Heart left ventricle (tissue), 16 donors: ENCODE measurements around the gene AAMP. TPM values are rescaled to one million over a fixed set of nuclear protein-coding genes. Genes with fewer than 3 reads are reported as not detected.
A peak's percentile ranks its signal among the peaks of the same experiment; 100 is the strongest.

Source experiments
- ATAC-seq, 4 donors: fragments of 200-7000 bp; cut with Tn5 transposase; one replicate each; pipeline ENCODE4 v1.9.1; 2020 to 2022; ENCODE audit warnings: moderate library complexity in 4 of 4, mild to moderate bottlenecking in 3 of 4, moderate number of reproducible peaks in 1 of 4
- DNase-seq, 5 donors: peaks; one replicate each; pipeline ENCODE4 v3.0.0-alpha.2; 2020
- H3K27ac ChIP-seq, 12 donors: fragments of 200-600 bp; sonication (generic) in 4 of 12; one replicate each; pipeline versions ENCODE4 v1.5.0 to v1.8.0; 2016 to 2022; ENCODE audit warnings: mild to moderate bottlenecking in 2 of 12
- H3K27me3 ChIP-seq, 9 donors: fragments of 200-600 bp; sonication (generic) in 2 of 9; one replicate each; pipeline versions ENCODE4 v1.5.1 to v1.8.0; 2016 to 2022; ENCODE audit warnings: mild to moderate bottlenecking in 3 of 9
- H3K36me3 ChIP-seq, 9 donors: fragments of 200-600 bp; sonication (generic) in 2 of 9; one replicate each; pipeline versions ENCODE4 v1.5.0 to v1.8.0; 2018 to 2022; ENCODE audit warnings: mild to moderate bottlenecking in 2 of 9
- H3K4me1 ChIP-seq, 12 donors: fragments of 200-600 bp; sonication (generic) in 4 of 12; one replicate each; pipeline versions ENCODE4 v1.5.0 to v1.8.0; 2016 to 2022; ENCODE audit warnings: mild to moderate bottlenecking in 3 of 12
- H3K4me3 ChIP-seq, 12 donors: fragments of 200-600 bp; sonication (generic) in 4 of 12; one replicate each; pipeline versions ENCODE4 v1.5.0 to v1.8.0; 2017 to 2022; ENCODE audit warnings: mild to moderate bottlenecking in 9 of 12, moderate library complexity in 4 of 12
- H3K9me3 ChIP-seq, 12 donors: fragments of 200-600 bp; sonication (generic) in 4 of 12; one replicate each; pipeline versions ENCODE4 v1.5.0 to v1.8.0; 2016 to 2022; ENCODE audit warnings: mild to moderate bottlenecking in 1 of 12
- CTCF ChIP-seq, 12 donors: fragments of 200-600 bp; sonication (generic) in 4 of 12; IDR thresholded peaks; one replicate each; pipeline versions ENCODE4 v1.5.0 to v1.8.0; 2018 to 2022; ENCODE audit warnings: antibody characterized with exemption in 12 of 12, mild to moderate bottlenecking in 5 of 12
- POLR2A ChIP-seq, 2 donors: fragments of 450-650 bp; IDR thresholded peaks; one replicate each; pipeline ENCODE4 v1.6.1; 2017; ENCODE audit warnings: antibody characterized with exemption in 2 of 2, mild to moderate bottlenecking in 2 of 2, moderate library complexity in 2 of 2
- WGBS, 4 donors: extraction: QIAGEN DNeasy Blood & Tissue Kit in 2 of 4; methylation state at CpG; one replicate each; pipeline versions ENCODE4 v1.1.5 to v1.1.7; 2013 to 2018; 5-methylcytosine and 5-hydroxymethylcytosine counted together
- intact Hi-C, 10 donors: fragments of 100-400 bp; cut with DNase I; formaldehyde crosslinking; loops; one replicate each; pipeline versions ENCODE4 v1.11.1 to v1.14.2; 2022
- polyA plus RNA-seq, 2 donors: library from polyadenylated mRNA; stranded (reverse); fragments of 200-250 nt; gene quantifications; one replicate each; pipeline ENCODE4 v1.2.3, GENCODE V29; 2013
- total RNA-seq, 9 donors: library from RNA; depleted of rRNA in 2 of 9; stranded (reverse); fragments of >200 nt in 2 of 9; fragmentation: NEBNext Ultra II Directional in 3 of 9; extraction: Animal tissue kit (Norgen Biotek cat#: 25700) in 3 of 9; gene quantifications; one replicate each; pipeline versions ENCODE4 v1.1.0 to v1.2.4, GENCODE V29; 2016 to 2023
- donor health status: ischemic (EF 13 %, LVEDD 7.1; RV severe dilation, severe dysfunction).
- donor health status: healthy with polysubstance abuse.
- donor health status: DM: no; HTN: yes; CAD: no.
- donor health status: DM: no; HTN: no; CAD: no.
- donor health status: ischemic (EF 25% LVEDD 6.9; RV normal size, moderate dysfunction).
- donor health status: ischemic (EF 25% LVEDD 5.7; RV mildly dilated, moderate dysfunction).
- donor health status: healthy.
- donor health status: DM: yes; HTN: yes; CAD: no.
- donor health status: ischemic (EF 35%, LVEDD 5.7; RV mildly dilated, moderate dysfunction).
- donor health status: nonischemic (EF 11% LVEDD 7.7; RV severe dilation, severe dysfunction).
- donor health status: DM: yes; HTN: yes; CAD: no.
- donor health status: PGD.
- donor health status: ischemic (EF 29% LVEDD 5.4; RV normal size, mild dysfunction).
- donor health status: nonischemic (EF 23%, LVEDD 6.1; RV moderate dilation, normal function).

Gene AAMP
- total and polyA plus RNA-seq, 11 donors, result 51.6 to 150 (median 58.6) TPM

- Histone ChIP-seq H3K27ac (no peak overlapping the region), H3K36me3 (peaks cover 0 to 58% (median 50%) of the 10 kb centered on the region in 9 donors), H3K9me3 (no peaks in the 10 kb centered on the region), H3K4me1 (peaks cover 7 to 62% (median 37%) of the 10 kb centered on the region in 12 donors), H3K4me3 (no peak overlapping the region), H3K27me3 (no peaks in the 10 kb centered on the region)
- TF ChIP-seq POLR2A (IDR thresholded peaks at IDR 0.05) (no peak), CTCF (IDR thresholded peaks at IDR 0.05) (no peak)
- intact Hi-C loops, result loop anchor here in 2 of 10 donors (5.0 to 10.0 kb wide), 2 partner anchors 52 to 79 kb away; partner anchors contain the start of gene ARPC2 (in 1 of the 2)
- 93 to 98% (median 95%) methylated on average over 11 to 15 of the region's 15 CpGs for whole genome bisulfite sequencing, 4 donors
- DNase-seq (peak in 1 of 5 donors; percentile 49), ATAC-seq (no peak)
Measured at GRCh38 chr2:218266316-218266979, 3.5 kb downstream of the AAMP start.

GRCh38 chr2:218265626-218266025, 4.3 kb downstream of the AAMP start:
- intact Hi-C loops, result loop anchor here in 2 of 10 donors (5.0 to 10.0 kb wide), 2 partner anchors 51 to 78 kb away; partner anchors contain the start of gene ARPC2 (in 1 of the 2)
- H3K36me3 ChIP-seq, result peaks cover 0 to 58% (median 50%) of the 10 kb centered on the region in 9 donors
- no peak overlapping the region for H3K27ac ChIP-seq
- H3K9me3 ChIP-seq, result no peaks in the 10 kb centered on the region
- WGBS, 4 donors, result 88 to 94% (median 92%) methylated on average over 7 to 8 of the region's 8 CpGs
- H3K4me3 ChIP-seq, result no peak overlapping the region
- no peaks in the 10 kb centered on the region for H3K27me3 ChIP-seq
- no peak for ATAC-seq
- H3K4me1 ChIP-seq, result peaks cover 7 to 63% (median 38%) of the 10 kb centered on the region in 12 donors
- TF ChIP-seq CTCF (IDR thresholded peaks at IDR 0.05), result no peak
- TF ChIP-seq POLR2A (IDR thresholded peaks at IDR 0.05), result no peak
- DNase-seq, result peak in 1 of 5 donors; percentile 10

- Histone ChIP-seq H3K4me3 (no peak overlapping the region), H3K27ac (peak overlapping the region in 1 of 12 donors; percentile 67), H3K27me3 (no peaks in the 10 kb centered on the region), H3K36me3 (peaks cover 0 to 58% (median 50%) of the 10 kb centered on the region in 9 donors), H3K4me1 (peaks cover 7 to 70% (median 44%) of the 10 kb centered on the region in 12 donors), H3K9me3 (no peaks in the 10 kb centered on the region)
- ATAC-seq, result no peak
- no peak for TF ChIP-seq CTCF (IDR thresholded peaks at IDR 0.05)
- TF ChIP-seq POLR2A (IDR thresholded peaks at IDR 0.05), result no peak
- DNase-seq, result peak in 1 of 5 donors; percentile 51
- 83 to 93% (median 90%) methylated on average over 13 to 22 of the region's 22 CpGs for WGBS, 4 donors
- intact Hi-C loops, result loop anchor here in 3 of 10 donors (5.0 to 10.0 kb wide), 3 partner anchors 38 to 78 kb away; partner anchors contain the start of gene ARPC2 (in 1 of the 3)
Measured at GRCh38 chr2:218264773-218265561, 5.0 kb downstream of the AAMP start.
